Kidney (tissue), 14 donors: ENCODE data around the gene SAP30L. TPM values are rescaled to one million over a fixed set of nuclear protein-coding genes. Genes with fewer than 3 reads are reported as not detected.

Source experiments
- DNase-seq, 5 donors: peaks; one replicate each; pipeline ENCODE4 v3.0.0-alpha.2; 2013 to 2020
- FAIRE-seq: peaks from 2 replicates; lab custom pipeline; 2012; peaks lifted over from hg19 to GRCh38; lab: Jason Lieb, UNC
- H3K27ac ChIP-seq, 2 donors: one replicate each; pipeline ENCODE4 v1.7.0; 2013; ENCODE audit warnings: low read depth in 2 of 2, low read length in 2 of 2, inconsistent platforms in 1 of 2
- H3K27me3 ChIP-seq: one replicate; pipeline ENCODE4 v1.7.1; 2013; ENCODE audit warnings: low read length, inconsistent platforms; ENCODE audit not compliant: control insufficient read depth, insufficient read depth
- H3K36me3 ChIP-seq, 3 donors: one replicate each; pipeline versions ENCODE4 v1.7.0 to v1.7.1; 2013; ENCODE audit warnings: low read length in 3 of 3, control low read depth in 1 of 3, inconsistent platforms in 1 of 3; ENCODE audit not compliant: insufficient read depth in 3 of 3, control insufficient read depth in 2 of 3
- H3K4me1 ChIP-seq, 3 donors: one replicate each; pipeline versions ENCODE4 v1.7.0 to v1.7.1; 2013; ENCODE audit warnings: low read length in 3 of 3, inconsistent platforms in 1 of 3, low read depth in 1 of 3; ENCODE audit not compliant: control insufficient read depth in 2 of 3, insufficient read depth in 2 of 3
- H3K4me3 ChIP-seq, 3 donors: one replicate each; pipeline versions ENCODE4 v1.7.0 to v1.8.1; 2013; ENCODE audit warnings: low read length in 3 of 3, control low read depth in 1 of 3, inconsistent platforms in 1 of 3
- H3K9ac ChIP-seq, 3 donors: one replicate each; pipeline versions ENCODE4 v1.7.0 to v1.7.1; 2013; ENCODE audit warnings: low read length in 3 of 3, control low read depth in 1 of 3, inconsistent platforms in 1 of 3
- H3K9me3 ChIP-seq, 3 donors: one replicate each; pipeline versions ENCODE4 v1.7.0 to v1.7.1; 2013; ENCODE audit warnings: low read length in 3 of 3, control low read depth in 1 of 3, inconsistent platforms in 1 of 3; ENCODE audit not compliant: control insufficient read depth in 2 of 3, insufficient read depth in 1 of 3
- CTCF ChIP-seq: IDR thresholded peaks from 3 replicates; pipeline ENCODE4 v1.5.1; 2012; ENCODE audit warnings: mild to moderate bottlenecking, moderate library complexity, borderline replicate concordance; ENCODE audit not compliant: insufficient read depth; ENCODE audit errors: extremely low read depth
- intact Hi-C: fragments of 100-400 bp; cut with DNase I; formaldehyde crosslinking; loops from one replicate; pipeline ENCODE4 v1.11.1; 2022
- polyA plus RNA-seq: library from polyadenylated mRNA; stranded (reverse); fragments of 350-450 nt; fragmentation: Illumina TruSeq; extraction: RNeasy Lipid Tissue Mini Kit (QIAGEN cat#74804); gene quantifications from one replicate; pipeline ENCODE4 v1.2.3, GENCODE V29; 2014; ENCODE audit warnings: low read depth, low replicate concordance; ENCODE audit not compliant: insufficient read depth
- total RNA-seq: library from RNA; stranded (reverse); fragmentation: NEBNext Ultra II Directional; extraction: Animal tissue kit (Norgen Biotek cat#: 25700); gene quantifications from one replicate; pipeline ENCODE4 v1.2.1, GENCODE V29; 2021
- donor health status: control.
- donor health status: control.
- donor health status: control.
- donor health status: control.
- donor health status: control.
- donor health status: DM: yes; HTN: yes; CAD: no.
- donor health status: Normal renal cell carcinoma (clear cell type).

Gene SAP30L
- total and polyA plus RNA-seq, 2 donors from 2014 or later: 30.7 to 33.0 TPM

- Histone ChIP-seq H3K4me3 (peak overlapping the region; percentile 45 to 97 (median 72)), H3K27ac (peak overlapping the region in 1 of 2 donors; percentile 53)
- intact Hi-C loops: no loop called here
Observed at GRCh38 chr5:154446195-154447088, 645 bp downstream of the SAP30L start.

GRCh38 chr5:154447089-154447725 lies 1.4 kb downstream of the SAP30L start:
- FAIRE-seq (no peak), DNase-seq (no peak)
- H3K9ac ChIP-seq: peak overlapping the region; percentile 7 to 42 (median 34)
- H3K9me3 ChIP-seq: no peaks in the 10 kb centered on the region
- peaks cover 2 to 7% (median 6%) of the 10 kb centered on the region in 3 donors for H3K36me3 ChIP-seq
- H3K27me3 ChIP-seq: no peaks in the 10 kb centered on the region
- no peak for TF ChIP-seq CTCF
- H3K4me1 ChIP-seq: peaks cover 3 to 14% (median 8%) of the 10 kb centered on the region in 3 donors
- intact Hi-C loops: no loop called here
- H3K27ac ChIP-seq: no peak overlapping the region
- H3K4me3 ChIP-seq: peak overlapping the region; percentile 45 to 97 (median 72)

More at GRCh38 chr5:154446195-154447088, 645 bp downstream of the SAP30L start:
- Histone ChIP-seq H3K4me1 (peaks cover 3 to 14% (median 8%) of the 10 kb centered on the region in 3 donors), H3K36me3 (peaks cover 0 to 11% (median 1%) of the 10 kb centered on the region in 3 donors), H3K27me3 (no peaks in the 10 kb centered on the region), H3K9ac (peak overlapping the region; percentile 7 to 42 (median 34)), H3K9me3 (no peaks in the 10 kb centered on the region)
- DNase-seq (peak; percentile 78 to 86 (median 80)), FAIRE-seq (no peak)
- TF ChIP-seq CTCF: no peak

DNA sequence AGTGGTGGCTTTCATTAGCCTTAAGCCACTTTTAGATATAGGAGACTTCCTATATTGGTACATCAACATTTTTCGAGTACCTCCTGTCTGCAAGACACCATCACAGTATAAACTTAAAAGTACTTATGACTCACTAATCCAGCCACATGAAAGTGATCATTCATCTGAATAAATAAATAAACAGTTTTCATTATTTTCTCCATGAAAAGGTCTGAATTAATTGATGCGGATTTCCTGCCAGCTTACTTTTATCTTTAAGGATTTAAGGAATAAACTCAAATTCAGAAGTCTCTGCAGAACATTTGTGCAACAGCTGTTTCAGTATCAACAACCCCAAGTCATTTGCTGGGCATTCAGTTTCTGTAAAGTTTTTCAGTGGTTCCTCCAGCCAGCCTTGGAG lies 4.0 kb downstream of the SAP30L start:
- TF ChIP-seq CTCF: no peak
- no peak overlapping the region for H3K4me3 ChIP-seq
- intact Hi-C loops: no loop called here
- H3K27me3 ChIP-seq: no peaks in the 10 kb centered on the region
- DNase-seq (no peak), FAIRE-seq (no peak)
- H3K9me3 ChIP-seq: no peaks in the 10 kb centered on the region
- peaks cover 3 to 13% (median 8%) of the 10 kb centered on the region in 3 donors for H3K4me1 ChIP-seq
- peaks cover 8 to 20% (median 17%) of the 10 kb centered on the region in 3 donors for H3K36me3 ChIP-seq
- no peak overlapping the region for H3K27ac ChIP-seq
- H3K9ac ChIP-seq: no peak overlapping the region
